HG03521 (cell line): Measurements from ENCODE around the gene RAB7B.
"Not testable (repeated sequence)": the region's sequence is repeated elsewhere in the genome, so short reads cannot be mapped to it uniquely, and the experiment has no call there.

Experiments used
- ATAC-seq: cut with Tn5 transposase; IDR thresholded peaks from one replicate; pipeline ENCODE4 v1.9.1; 2021; ENCODE audit warnings: mild to moderate bottlenecking, moderate library complexity; ENCODE audit not compliant: unreplicated experiment

RAB7B gene

DNA sequence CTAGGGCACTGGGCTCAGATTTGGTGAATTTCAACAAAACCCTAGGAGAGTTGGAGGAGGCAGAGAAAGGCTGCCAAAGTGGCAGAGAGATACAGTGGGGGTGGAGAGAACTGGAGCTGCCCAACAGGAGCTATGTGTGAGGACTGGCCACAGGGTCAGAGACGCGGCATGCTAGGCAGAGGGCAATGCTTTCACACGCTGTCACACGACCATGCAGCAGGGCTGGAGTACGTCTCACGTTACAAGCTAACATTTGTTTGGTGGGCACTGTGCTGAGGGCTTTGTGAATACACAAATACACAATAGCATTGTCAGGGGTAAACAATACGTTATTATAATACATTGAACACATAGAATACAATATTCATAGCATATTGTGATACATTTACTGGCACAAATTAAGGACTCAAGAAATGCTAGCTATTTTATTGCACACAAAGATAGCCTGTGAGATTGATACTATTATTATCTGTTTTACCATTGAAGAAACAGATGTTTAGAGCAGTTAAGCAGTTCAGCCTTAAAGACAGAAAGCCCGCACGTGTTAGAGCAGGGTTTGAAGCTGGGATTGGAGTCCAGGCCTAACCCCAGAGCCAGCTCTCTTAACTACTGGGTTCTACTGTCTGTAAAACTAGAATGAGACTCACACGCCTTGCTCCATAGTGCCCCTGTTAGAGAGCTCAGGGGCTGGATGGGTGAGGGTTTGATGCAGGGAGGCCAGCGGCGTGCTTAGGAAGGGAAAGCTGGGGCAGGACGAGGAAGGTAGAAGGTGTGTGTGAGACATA lies 4.5 kb downstream of the RAB7B start:
- no peak for ATAC-seq

DNA sequence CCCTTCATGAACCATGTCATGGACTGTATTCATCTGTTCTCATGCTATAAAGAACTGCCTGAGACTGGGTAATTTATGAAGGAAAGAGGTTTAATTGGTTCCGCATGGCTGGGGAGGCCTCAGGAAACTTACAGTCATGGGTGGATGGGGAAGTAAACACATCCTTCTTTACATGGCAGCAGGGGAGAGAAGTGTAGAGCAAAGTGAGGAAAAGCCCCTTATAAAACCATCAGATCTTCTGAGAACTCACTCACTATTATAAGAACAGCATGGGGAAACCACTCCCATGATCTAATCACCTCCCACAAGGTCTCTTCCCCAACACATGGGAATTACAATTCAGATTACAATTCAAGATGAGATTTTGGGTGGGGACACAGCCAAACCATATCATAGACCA lies 6.6 kb downstream of the RAB7B start:
- ATAC-seq = not testable (repeated sequence)

DNA sequence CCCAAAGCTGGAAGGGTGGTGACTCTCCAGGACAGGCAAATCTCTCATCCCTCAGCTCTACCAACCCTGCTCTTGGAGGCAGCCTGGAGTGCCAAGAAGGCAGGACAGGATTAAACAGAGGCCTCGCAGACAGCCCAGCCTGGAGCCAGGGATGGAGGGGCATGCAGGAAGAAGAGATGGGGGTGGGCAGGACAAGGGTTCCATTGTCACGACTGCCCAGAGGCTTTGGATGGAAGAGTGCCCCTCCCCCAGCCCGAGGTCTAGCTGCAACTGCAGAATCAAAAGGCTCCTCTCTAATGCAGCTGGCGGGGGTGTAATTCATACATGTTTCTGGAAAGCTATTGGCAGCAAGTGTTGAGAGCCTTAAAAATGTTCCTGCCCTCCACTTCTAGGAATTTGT lies 8.8 kb downstream of the RAB7B start:
- no peak for ATAC-seq

DNA sequence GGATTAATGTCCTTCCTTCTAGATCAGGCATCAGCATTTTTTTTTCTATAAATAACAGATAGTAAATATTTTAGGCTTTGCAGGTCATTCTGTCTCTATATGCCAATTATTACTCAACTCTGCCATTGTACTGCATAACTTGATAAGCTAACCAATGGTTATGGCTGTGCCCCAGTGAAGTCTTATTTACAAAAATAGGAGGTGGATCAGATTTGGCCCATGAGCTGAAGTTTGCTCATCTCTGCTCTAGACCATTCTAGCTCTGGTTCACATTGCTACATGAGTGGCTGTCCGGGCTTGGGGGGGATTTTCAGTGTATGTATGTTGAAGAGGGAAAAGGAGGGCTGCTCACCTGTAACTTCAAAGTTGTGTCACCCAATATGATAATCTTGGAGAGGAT lies 10.1 kb downstream of the RAB7B start:
- no peak for ATAC-seq

DNA sequence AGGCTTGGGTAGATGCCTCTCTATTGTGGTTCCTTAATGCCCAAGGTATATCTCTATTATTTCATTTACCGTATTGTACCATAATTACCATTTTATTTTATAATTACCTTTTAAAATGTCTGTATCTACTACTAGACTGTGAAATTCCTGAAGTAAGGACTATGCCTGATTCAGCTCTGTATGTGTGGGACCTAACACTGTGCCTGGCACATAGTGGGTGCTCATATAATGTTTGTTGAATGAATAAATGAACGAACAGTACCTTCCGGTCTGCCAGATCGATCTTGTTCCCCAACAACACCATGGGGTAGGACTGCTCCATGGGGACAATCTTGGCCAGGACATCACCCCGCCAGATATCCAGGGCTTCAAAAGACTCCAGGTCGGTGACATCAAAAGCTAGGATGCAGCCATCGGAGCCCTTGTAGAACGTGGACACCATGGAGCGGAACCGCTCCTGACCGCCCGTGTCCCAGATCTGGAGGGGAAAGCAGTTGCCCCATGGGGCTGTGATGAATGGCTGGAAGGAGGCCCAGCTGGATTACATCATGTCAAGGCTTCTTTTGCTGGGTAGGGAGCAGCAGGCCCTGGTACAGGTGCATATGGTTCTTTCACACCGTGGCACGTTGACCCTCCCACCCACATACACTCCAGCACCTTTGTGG lies 10.8 kb downstream of the RAB7B start:
- ATAC-seq = no peak

DNA sequence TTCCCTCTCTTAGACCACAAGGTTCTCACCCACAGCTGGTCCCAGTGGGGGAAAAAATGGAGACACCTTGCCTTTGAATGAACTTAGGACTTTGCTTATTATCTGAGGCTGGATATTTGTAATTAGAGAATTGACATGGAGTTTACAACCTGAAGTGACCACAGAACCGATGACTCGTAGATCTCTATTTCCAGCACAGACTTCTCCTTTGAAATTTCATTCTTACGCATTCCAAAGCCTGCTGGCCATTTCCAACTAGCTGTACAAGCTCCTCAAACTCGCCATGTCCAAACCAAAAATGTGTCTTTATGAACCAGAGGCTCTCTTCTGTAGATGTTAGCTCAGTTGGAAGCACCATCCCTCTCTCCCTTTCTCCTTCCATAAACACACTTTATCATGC lies 12.0 kb downstream of the RAB7B start:
- ATAC-seq = no peak

DNA sequence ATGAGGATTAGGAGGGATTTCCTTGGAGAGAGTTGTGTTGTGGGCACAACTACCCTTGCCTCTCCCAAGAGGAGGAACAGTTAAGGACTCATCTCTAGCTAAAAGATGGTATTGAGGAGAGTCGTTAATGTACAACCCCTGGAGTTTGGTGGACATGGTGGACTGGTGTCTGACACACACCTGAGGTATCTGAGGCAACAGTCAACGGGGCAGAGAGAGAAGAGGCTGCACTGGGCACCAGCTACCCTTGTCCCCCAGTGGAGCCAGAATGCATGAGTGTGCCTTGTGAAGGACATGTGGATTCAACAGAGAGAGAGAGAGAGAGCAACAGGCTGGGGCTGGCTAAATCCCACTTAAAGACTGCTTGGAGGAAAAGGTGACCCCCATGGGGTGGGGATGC lies 13.0 kb downstream of the RAB7B start:
- ATAC-seq = no peak

DNA sequence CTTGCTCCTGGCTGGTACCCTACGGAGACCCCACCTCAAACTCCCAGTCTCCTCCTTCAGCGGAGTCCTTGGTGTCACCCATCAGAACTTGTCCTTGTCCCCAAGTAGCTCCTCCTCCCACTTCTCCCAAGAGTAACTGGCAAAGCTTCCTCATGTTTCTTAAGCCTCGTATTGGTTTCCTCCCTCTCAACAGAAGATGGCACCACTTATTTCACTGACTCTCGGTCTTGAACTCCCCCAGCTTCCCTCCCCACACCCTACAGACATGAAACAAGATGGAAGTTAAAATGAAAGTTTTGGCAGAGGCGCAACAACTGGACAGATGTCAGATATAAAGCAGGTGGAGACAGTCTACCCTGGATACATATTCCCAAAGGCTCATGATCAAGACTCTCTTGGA lies 13.4 kb downstream of the RAB7B start:
- no peak for ATAC-seq

DNA sequence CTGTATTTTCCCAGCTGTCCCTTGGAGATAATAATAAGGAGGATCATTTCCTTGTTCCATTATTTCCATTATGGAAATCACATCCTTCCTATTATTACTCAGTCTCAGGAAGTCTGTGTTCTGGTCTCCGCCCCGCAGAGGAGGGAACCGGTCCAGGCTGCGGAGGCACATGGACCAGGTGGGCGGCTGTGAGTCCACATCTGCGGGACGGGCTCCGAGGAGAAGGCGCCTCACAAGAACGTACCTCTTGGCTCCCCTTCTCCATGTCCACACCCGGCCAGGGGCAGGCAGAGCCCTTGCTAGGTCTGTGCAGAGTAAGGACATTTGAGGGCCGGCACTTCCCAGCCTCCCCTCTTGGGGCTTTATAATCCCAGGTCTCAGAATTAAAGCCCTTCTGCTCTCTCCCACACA lies 14.6 kb downstream of the RAB7B start:
- no peak for ATAC-seq

DNA sequence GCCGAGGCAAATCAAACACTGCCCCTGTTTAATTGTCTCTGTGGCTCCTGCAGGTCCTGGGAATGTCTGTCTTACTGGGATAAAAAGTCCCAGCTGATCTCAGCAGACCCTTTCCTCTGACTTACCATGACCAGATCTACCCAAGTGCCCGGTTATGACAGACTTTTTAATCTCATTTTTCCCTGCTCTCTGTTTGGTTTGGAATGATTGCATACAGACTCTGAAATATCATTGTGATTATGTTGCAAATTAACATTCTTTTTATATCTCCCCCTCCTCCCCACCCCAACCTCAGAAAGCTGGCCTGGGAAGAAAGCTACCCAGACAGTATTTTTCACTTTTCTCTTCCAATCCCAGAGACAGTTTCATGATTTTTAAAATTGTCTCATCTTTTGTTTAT lies 16.3 kb downstream of the RAB7B start:
- ATAC-seq = no peak

DNA sequence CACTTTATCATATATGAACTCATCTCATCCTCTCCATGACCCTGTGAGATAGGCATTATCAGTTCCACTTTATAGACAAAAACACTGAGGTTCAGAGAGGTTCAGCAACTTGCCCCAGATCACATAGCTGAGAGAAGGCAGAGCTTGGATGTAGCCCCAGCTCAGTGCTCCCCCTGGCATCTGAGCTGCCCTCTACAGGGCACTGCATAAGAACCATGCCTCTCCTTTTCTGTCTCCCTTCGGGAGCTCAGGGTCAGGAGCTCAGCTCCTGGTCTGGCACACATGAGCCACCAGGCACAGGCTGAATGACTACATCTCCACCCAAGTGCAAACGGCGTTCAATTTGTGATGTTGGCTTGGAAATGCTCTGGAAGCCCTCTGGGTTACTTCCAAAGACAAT lies 16.9 kb downstream of the RAB7B start:
- ATAC-seq = no peak

DNA sequence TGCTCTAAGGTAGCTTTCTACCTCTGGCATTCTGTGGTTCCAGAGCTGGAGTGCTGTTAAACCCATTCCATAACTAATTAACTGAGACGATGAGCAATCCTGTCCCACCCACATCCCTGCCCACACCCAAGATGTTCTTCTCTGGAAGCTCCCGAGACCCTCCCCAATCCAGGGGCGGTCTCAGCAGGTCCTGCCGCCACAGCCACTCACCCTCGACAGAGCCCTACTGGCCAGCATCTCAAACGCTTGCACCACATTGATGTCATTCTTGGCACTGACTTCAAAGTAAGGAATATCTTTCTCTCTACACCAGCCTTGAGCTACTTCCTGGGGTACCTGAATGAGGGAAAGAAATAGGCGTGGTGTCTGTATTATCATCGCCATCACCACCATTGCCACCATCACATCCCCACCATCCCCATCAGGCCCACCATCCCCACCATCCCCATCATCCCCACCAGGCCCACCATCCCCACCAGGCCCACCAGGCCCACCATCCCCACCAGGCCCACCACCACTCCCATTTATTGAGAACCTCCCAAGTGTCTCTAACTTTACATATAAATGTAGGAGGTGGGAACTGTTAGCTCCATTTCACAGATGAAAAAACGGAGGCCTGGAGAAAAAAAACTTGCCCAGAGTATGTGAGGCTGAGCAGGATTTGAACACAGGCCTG lies 17.7 kb downstream of the RAB7B start:
- ATAC-seq = no peak

DNA sequence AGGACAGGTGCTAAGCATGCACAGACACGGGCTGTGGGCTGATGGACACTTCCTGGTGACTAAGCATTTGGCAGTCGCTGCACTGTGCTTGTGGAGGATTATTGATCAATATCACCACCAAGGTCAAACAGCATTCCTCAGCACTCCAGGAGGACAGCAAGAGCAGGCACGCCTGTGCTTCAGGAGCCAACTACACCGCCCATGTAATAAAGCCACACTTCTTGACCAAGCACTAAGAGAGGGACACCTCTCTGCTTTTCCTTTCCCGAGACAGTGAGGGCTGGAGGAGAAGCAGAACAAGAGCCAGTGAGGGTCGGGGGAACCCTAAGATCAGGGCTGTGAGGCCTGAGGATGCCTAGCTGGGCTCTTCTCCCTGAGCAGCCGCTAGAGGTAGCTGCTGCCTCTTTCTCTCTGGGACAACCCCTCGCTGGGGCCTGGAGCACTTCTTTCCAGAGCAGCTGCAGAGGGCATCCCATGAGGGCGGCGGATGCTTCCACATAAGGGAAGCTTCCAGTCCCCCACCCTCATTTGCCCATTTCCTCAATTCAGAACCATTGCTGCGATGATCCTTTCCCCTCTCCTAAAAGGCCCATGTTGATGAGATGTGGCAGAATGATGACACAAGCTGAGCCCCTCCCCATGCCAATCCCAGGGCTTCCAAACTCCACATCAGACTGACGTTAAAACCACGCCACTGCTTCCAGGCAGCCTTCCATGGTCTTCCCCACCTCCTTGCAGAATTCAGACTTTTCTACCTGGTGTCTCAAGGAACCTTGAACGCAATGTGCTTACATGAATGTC lies 19.1 kb downstream of the RAB7B start:
- no peak for ATAC-seq

DNA sequence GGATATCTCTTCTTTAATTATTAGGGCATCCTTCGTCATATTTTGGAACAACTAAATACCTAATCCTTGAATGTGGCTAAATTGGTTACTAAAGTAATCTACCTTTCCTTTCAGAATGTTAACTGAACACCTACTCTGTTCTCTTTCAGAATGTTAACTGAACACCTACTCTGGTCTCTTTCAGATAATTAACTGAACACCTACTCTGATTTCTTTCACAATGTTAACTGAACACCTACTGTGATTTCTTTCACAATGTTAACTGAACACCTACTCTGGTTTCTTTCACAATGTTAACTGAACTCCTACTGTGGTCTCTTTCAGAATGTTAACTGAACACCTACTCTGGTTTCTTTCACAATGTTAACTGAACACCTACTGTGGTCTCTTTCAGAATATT lies 21.9 kb downstream of the RAB7B start:
- no peak for ATAC-seq

DNA sequence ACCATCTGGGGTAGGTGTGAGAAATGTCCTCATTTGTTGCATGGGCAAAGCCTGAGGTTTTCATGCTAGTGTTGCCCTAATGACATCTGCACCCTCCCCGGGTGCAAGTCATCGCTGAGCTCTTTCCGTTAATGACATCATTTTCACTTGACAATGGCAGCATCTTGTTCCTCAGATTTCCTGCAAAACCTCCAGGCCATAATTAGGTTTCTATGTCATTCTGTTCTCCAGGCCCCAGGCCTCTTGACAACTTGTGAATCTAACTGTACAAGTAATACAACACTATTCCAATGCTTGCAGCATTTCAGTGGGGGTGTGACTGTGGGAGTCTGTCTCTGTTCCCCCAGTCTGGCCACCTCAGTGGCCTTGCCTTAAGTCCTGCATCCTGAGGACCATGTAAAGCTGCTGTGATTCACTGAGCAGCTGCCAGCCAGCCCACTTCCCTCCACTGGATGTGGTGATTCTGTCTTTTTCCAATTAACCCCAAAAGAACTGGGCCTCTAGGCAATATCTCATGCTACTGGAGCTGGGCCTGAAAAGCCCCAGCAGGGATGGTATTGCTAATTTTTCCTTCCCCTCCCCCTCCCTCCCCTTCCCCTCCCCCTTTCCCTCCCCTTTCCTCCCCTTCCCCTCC lies 22.8 kb downstream of the RAB7B start:
- ATAC-seq = no peak

DNA sequence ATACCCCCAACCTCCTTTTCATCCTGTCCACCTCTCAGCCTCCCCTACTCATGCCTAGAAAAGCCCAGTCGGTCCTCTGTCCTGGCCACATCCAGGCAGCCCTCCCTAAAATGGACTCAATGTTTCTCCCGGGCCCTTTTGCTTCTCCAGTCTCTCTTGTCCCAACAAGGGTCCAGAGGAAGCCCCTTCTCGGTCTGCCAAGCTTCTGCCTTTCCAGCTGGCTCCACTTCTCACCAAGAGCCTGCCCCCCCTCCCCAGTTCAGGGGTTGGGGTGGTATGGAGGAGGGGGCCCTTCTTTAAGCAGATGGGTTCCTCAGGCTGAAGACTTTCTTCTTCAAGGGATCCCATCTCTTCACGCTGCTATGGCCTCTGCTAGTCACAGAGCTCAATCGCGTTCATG lies 23.9 kb downstream of the RAB7B start:
- no peak for ATAC-seq

DNA sequence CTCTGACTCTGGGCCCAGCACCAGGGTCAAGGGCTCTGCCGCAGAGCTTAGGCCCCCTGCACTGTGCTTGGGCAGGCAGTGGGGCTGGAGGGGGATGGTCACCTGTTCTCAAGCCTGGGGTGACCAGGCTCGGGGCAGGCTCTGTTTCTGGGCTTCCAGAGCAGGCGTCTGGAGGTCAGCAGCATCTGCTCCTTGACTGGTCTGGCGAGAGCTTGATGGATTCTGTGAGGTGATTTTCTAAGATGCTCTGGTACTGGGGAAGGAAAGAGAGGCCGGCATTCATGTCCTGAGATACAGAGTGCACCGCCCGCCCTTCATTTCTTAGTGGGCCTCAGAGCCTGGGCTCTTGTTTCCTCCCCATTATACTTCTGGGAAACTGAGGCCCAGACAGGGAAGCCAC lies 24.5 kb downstream of the RAB7B start:
- no peak for ATAC-seq

DNA sequence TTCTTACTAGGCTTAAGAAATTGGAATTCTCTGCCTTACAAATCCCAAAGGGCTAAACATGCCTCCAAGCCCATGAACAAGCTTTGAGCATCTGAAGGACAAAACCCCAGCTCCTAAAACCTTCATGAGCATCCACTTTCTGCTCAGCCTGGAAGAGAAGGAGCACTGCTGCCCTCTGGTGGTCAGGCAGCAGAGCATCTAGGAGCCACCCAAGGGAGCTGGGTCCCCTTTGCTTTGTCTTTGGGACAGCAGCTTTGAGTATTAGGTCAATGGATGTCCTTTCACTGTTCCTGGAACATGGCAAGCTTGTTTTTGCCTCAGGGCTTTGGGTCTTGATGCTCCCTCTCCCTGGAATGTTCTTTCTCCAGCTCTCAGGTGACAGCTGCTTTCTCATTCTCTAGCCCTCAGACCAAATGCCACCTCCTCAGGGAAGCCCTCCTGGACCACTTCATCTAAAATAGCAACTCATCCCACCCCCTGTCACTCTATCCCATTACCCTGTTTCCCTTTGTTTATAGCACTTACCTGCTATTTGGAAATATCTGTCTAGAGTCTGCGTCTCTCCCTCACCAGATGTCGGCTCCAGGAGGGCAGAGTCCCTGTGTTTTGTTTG lies 25.7 kb downstream of the RAB7B start:
- ATAC-seq = peak; percentile 53

DNA sequence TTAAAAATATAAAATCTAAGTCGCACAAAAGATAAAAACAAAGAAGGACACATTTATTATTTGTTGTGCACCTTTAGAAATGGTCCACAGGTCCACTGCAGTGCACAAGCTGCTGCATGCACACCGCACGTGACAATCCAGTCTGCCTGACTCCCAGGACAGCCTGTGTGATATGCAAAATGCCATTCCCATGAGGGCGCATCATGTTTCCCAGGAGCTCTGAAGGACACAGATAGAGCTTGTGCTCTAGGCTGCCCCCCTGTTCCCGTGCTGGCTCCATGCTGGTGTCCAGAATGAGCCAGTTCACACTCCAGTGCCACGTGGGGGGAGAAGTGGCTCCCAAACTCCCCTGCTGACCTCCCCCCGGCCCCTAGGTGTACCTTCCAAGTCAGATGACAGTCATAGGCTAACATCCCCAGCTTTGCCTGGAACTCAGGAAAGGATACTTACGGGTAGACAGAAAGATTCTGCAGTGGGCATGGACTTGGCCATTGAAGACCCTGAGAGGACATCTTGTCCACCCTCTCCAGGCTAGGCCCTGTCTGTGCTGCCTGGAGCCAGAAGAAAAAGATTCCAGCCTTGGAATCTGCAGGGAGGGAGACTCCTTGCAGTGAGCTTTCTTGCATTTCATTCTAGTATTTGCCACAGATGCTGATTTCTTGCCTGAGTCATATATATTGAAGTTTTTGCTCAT lies 26.3 kb downstream of the RAB7B start:
- ATAC-seq = no peak

DNA sequence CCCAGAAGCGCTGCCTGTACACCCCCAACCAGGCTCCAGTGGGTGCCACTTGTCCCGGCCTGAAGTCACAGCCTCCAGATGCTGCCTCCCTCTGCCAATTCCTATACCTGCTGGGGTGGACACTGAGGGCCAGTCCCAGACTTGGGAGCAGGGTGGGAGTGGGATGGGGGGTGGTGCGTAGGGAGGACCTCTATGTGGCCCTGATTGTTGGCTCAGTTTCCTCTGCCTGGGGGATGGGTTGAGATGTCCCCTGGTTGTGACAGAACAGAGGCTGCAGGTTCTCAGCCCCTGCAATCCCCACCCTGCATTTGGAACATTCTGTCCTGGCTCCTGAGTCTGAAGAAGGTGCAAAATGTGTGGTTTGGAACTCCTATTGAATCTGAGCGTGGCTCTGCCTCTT lies 27.2 kb downstream of the RAB7B start:
- no peak for ATAC-seq
